K562 (cell line): Measurements from ENCODE around the gene PM20D1. TPM values are rescaled to one million over a fixed set of nuclear protein-coding genes. Genes with fewer than 3 reads are reported as not detected.

Experiments used
- CAMTA2 ChIP-seq: fragments of 250-450 bp; sonication (Bioruptor Pico); conservative IDR thresholded peaks from 2 replicates; pipeline ENCODE4 v1.5.1; 2022
- CCNT2 ChIP-seq: IDR thresholded peaks from 2 replicates; pipeline ENCODE4 v1.6.1; 2011; ENCODE audit warnings: borderline replicate concordance, low read depth, mild to moderate bottlenecking, moderate library complexity, mixed read lengths, low read length; ENCODE audit not compliant: insufficient read length; ENCODE audit errors: extremely low read depth
- DACH1 ChIP-seq: fragments of 450-650 bp; IDR thresholded peaks from 2 replicates; pipeline ENCODE4 v1.6.1; 2018; ENCODE audit not compliant: partially characterized antibody
- KAT2B ChIP-seq: IDR thresholded peaks from one replicate; pipeline ENCODE4 v1.6.1; 2012; ENCODE audit warnings: low read depth, mild to moderate bottlenecking, control low read depth, inconsistent platforms, low read length, moderate library complexity
- KAT7 ChIP-seq: sonication (generic); formaldehyde crosslinking; IDR thresholded peaks from 2 replicates; pipeline ENCODE4 v1.8.0; 2022; ENCODE audit warnings: missing genetic modification reagents, mild to moderate bottlenecking, borderline replicate concordance
- KDM1A ChIP-seq, 2 experiments: fragments of 450-650 bp; IDR thresholded peaks; 2 replicates each; pipeline ENCODE4 v1.6.1; 2016; ENCODE audit warnings: mild to moderate bottlenecking in 2 of 2
- MCM5 ChIP-seq: fragments of 450-650 bp; IDR thresholded peaks from 2 replicates; pipeline ENCODE4 v1.6.1; 2016; ENCODE audit warnings: low read depth
- PML ChIP-seq: IDR thresholded peaks from 2 replicates; pipeline ENCODE4 v1.6.1; 2012; ENCODE audit warnings: low read length, inconsistent platforms
- RAD51 ChIP-seq: fragments of 450-650 bp; IDR thresholded peaks from 2 replicates; pipeline ENCODE4 v1.7.1; 2016; ENCODE audit warnings: low read depth, mild to moderate bottlenecking, borderline replicate concordance
- polyA plus RNA-seq, 8 experiments: library from polyadenylated mRNA; depleted of rRNA in 4 of 8; stranded (reverse) in 5 of 8; unstranded in 3 of 8; fragments of >200 nt; fragmentation: Nextera tagmentation in 2 of 8; fragmentation: Illumina TruSeq in 1 of 8; extraction: Ambion mirVana in 2 of 8; extraction: Trizol in 1 of 8; gene quantifications; 2 replicates each; pipeline versions ENCODE4 v1.2.1 to v1.2.3, GENCODE V29; 2011 to 2014; ENCODE audit warnings: inconsistent platforms in 1 of 8, missing spikeins in 1 of 8
- total RNA-seq, 7 experiments: library from RNA; depleted of rRNA in 6 of 7; stranded (reverse); fragments of >200 nt in 6 of 7; fragmentation: Illumina TruSeq in 2 of 7; extraction: Trizol in 2 of 7; gene quantifications; 2 replicates each; pipeline versions ENCODE4 v1.2.1 to v1.2.3, GENCODE V29; 2011 to 2021; ENCODE audit warnings: low replicate concordance in 1 of 7
- TF ChIP-seq, protein P1 (sequence below): fragments of 450-650 bp; conservative IDR thresholded peaks from 2 replicates; pipeline ENCODE4 v1.6.1; 2016; ENCODE audit warnings: missing genetic modification characterization, low read depth, mild to moderate bottlenecking, control low read depth, missing compliant biosample characterization
- TF ChIP-seq, protein P2 (sequence below), 2 experiments: IDR thresholded peaks; 2 replicates each; pipeline ENCODE4 v1.6.1; 2012; ENCODE audit warnings: improper control_type of control experiment in 2 of 2, low read depth in 2 of 2, low read length in 2 of 2, borderline replicate concordance in 1 of 2
- TF ChIP-seq, protein P3 (sequence below): fragments of 450-650 bp; IDR thresholded peaks from 2 replicates; pipeline ENCODE4 v1.6.1; 2014; ENCODE audit warnings: low read depth, mild to moderate bottlenecking, moderate library complexity, borderline replicate concordance
- TF ChIP-seq, protein P4 (sequence below): conservative IDR thresholded peaks from 2 replicates; pipeline ENCODE4 v1.6.1; 2011; ENCODE audit warnings: low read depth, mild to moderate bottlenecking, low read length; ENCODE audit not compliant: control insufficient read depth

Gene PM20D1
- total and polyA plus RNA-seq, 9 of the 15 experiments (the other 6 are each of a cell fraction or from before 2014, with no cell fraction given), result not detected

DNA sequence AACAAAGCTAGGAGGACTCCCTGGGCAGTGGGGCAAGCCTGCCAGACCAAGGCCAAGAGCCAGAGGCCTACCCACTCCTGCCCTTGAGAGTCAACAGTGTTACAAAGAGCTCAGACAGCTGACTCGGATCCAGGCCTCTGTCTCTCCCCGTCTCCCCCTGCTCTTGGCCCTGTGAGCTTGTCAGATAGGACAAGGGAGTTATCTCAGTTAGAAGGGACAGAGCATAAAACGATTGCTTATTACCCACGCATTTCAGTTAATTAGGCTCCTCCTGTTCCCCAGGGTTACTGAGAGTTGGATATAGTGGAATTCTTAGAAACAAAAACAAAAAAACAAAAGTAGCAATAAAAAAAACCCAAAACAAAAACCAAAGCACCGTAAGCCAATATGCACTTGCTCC lies 38.3 kb downstream of the PM20D1 start (continued):
- TF ChIP-seq CCNT2 (peak; percentile 20), CAMTA2 (CRISPR knock-in tag) (no peak), DACH1 (peak; percentile 54), KAT2B (no peak), RAD51 (no peak), KAT7 (no peak), PML (peak; percentile 51; the same call in 1 of the 2 replicates), KDM1A (IDR thresholded peaks at IDR 0.05) (peak; percentile 49 to 52; a peak in 2 of 4 replicates), MCM5 (no peak)
- TF ChIP-seq, protein P1, sequence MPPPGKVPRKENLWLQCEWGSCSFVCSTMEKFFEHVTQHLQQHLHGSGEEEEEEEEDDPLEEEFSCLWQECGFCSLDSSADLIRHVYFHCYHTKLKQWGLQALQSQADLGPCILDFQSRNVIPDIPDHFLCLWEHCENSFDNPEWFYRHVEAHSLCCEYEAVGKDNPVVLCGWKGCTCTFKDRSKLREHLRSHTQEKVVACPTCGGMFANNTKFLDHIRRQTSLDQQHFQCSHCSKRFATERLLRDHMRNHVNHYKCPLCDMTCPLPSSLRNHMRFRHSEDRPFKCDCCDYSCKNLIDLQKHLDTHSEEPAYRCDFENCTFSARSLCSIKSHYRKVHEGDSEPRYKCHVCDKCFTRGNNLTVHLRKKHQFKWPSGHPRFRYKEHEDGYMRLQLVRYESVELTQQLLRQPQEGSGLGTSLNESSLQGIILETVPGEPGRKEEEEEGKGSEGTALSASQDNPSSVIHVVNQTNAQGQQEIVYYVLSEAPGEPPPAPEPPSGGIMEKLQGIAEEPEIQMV (tag), result no peak
- TF ChIP-seq, protein P2, sequence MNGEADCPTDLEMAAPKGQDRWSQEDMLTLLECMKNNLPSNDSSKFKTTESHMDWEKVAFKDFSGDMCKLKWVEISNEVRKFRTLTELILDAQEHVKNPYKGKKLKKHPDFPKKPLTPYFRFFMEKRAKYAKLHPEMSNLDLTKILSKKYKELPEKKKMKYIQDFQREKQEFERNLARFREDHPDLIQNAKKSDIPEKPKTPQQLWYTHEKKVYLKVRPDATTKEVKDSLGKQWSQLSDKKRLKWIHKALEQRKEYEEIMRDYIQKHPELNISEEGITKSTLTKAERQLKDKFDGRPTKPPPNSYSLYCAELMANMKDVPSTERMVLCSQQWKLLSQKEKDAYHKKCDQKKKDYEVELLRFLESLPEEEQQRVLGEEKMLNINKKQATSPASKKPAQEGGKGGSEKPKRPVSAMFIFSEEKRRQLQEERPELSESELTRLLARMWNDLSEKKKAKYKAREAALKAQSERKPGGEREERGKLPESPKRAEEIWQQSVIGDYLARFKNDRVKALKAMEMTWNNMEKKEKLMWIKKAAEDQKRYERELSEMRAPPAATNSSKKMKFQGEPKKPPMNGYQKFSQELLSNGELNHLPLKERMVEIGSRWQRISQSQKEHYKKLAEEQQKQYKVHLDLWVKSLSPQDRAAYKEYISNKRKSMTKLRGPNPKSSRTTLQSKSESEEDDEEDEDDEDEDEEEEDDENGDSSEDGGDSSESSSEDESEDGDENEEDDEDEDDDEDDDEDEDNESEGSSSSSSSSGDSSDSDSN (IDR thresholded peaks at IDR 0.05; ENCODE audit: borderline replicate concordance in 1 of 2, low read depth in 2 of 2, low read length in 2 of 2), result peak in 1 of 2 experiments; percentile 74; a peak in 1 of 4 replicates
- TF ChIP-seq, protein P3, sequence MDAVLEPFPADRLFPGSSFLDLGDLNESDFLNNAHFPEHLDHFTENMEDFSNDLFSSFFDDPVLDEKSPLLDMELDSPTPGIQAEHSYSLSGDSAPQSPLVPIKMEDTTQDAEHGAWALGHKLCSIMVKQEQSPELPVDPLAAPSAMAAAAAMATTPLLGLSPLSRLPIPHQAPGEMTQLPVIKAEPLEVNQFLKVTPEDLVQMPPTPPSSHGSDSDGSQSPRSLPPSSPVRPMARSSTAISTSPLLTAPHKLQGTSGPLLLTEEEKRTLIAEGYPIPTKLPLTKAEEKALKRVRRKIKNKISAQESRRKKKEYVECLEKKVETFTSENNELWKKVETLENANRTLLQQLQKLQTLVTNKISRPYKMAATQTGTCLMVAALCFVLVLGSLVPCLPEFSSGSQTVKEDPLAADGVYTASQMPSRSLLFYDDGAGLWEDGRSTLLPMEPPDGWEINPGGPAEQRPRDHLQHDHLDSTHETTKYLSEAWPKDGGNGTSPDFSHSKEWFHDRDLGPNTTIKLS, result no peak
- TF ChIP-seq, protein P4, sequence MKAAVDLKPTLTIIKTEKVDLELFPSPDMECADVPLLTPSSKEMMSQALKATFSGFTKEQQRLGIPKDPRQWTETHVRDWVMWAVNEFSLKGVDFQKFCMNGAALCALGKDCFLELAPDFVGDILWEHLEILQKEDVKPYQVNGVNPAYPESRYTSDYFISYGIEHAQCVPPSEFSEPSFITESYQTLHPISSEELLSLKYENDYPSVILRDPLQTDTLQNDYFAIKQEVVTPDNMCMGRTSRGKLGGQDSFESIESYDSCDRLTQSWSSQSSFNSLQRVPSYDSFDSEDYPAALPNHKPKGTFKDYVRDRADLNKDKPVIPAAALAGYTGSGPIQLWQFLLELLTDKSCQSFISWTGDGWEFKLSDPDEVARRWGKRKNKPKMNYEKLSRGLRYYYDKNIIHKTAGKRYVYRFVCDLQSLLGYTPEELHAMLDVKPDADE, result peak; percentile 39; the same call in 1 of the 2 replicates
